ENCODE data around the gene UBL5. TPM values are rescaled to one million over a fixed set of nuclear protein-coding genes. Genes with fewer than 3 reads are reported as not detected.

UBL5 gene
- total RNA-seq, 1 experiment from 2014 or later = 403 TPM

GRCh38 chr19:9823816-9824215, 3.9 kb upstream of the UBL5 start:
- Histone ChIP-seq H3K27ac (no peak overlapping the region), H3K79me2 (ENCODE audit: low read depth) (peaks cover 33% of the 10 kb centered on the region), H3K9me2 (ENCODE audit: insufficient read depth) (no peaks in the 10 kb centered on the region), H3K36me3 (ENCODE audit: low read depth) (no peaks in the 10 kb centered on the region), H4K20me1 (ENCODE audit: insufficient read depth) (peaks cover 5% of the 10 kb centered on the region; the same call in 1 of the 2 replicates), H3K4me2 (no peak overlapping the region), H2AFZ (no peak overlapping the region), H3K4me1 (replicated peaks; ENCODE audit: insufficient read depth) (peaks cover 18% of the 10 kb centered on the region), H3K4me3 (no peak overlapping the region), H3K9me3 (ENCODE audit: insufficient read depth, low read depth) (no peaks in the 10 kb centered on the region), H3F3A (ENCODE audit: insufficient read depth, low read depth) (peaks cover 16% of the 10 kb centered on the region), H3K27me3 (ENCODE audit: insufficient read depth, low read depth) (no peaks in the 10 kb centered on the region)
- POLR2A ChIA-PET (ENCODE audit: unreplicated experiment) = no interaction called here
- CTCF ChIA-PET = no interaction called here
- intact Hi-C loops (cut with micrococcal nuclease; ENCODE audit: unreplicated experiment) = no loop called here
- no peak for DNase-seq
- TF ChIP-seq CTCF (conservative IDR thresholded peaks at IDR 0.05) = no peak
- TF ChIP-seq EZH2 (IDR thresholded peaks at IDR 0.05; ENCODE audit: low read depth) = no peak
- no TSS peak for BruUV-seq (replicated peaks)

GRCh38 chr19:9828551-9829063, 889 bp downstream of the UBL5 start:
- Histone ChIP-seq H3K4me3 (peak overlapping the region; percentile 81), H3K36me3 (ENCODE audit: low read depth) (no peaks in the 10 kb centered on the region; the same call in 1 of the 2 replicates), H3K27ac (no peak overlapping the region), H3K27me3 (ENCODE audit: insufficient read depth, low read depth) (no peaks in the 10 kb centered on the region), H3K9me3 (ENCODE audit: insufficient read depth, low read depth) (no peaks in the 10 kb centered on the region), H3K4me2 (peak overlapping the region; percentile 97), H3K9me2 (ENCODE audit: insufficient read depth) (no peaks in the 10 kb centered on the region), H4K20me1 (ENCODE audit: insufficient read depth) (peaks cover 12% of the 10 kb centered on the region; the same call in 1 of the 2 replicates), H3K79me2 (ENCODE audit: low read depth) (peaks cover 49% of the 10 kb centered on the region), H3F3A (ENCODE audit: insufficient read depth, low read depth) (peaks cover 13% of the 10 kb centered on the region), H2AFZ (no peak overlapping the region), H3K4me1 (replicated peaks; ENCODE audit: insufficient read depth) (peaks cover 16% of the 10 kb centered on the region)
- TF ChIP-seq CTCF (conservative IDR thresholded peaks at IDR 0.05) (no peak), EZH2 (IDR thresholded peaks at IDR 0.05; ENCODE audit: low read depth) (no peak)
- POLR2A ChIA-PET (ENCODE audit: unreplicated experiment) = no interaction called here
- no peak for DNase-seq
- CTCF ChIA-PET = interaction anchor here (0.7 kb wide), 1 partner anchor 8 kb away, joined by 4 read pairs; no protein-coding TSS in a partner anchor
- TSS peak; percentile 66 for BruUV-seq (replicated peaks)
- intact Hi-C loops (cut with micrococcal nuclease; ENCODE audit: unreplicated experiment) = no loop called here

GRCh38 chr19:9834307-9834725, 6.6 kb downstream of the UBL5 start:
- H3K9me3 ChIP-seq (ENCODE audit: insufficient read depth, low read depth) = no peaks in the 10 kb centered on the region
- intact Hi-C loops (cut with micrococcal nuclease; ENCODE audit: unreplicated experiment) = no loop called here
- POLR2A ChIA-PET (ENCODE audit: unreplicated experiment) = interaction anchor here (0.6 to 0.7 kb wide), 2 partner anchors 23 to 83 kb away, joined by 4 to 6 read pairs; no protein-coding TSS in a partner anchor
- H3K4me1 ChIP-seq (replicated peaks; ENCODE audit: insufficient read depth) = peaks cover 10% of the 10 kb centered on the region
- no peak for TF ChIP-seq EZH2 (IDR thresholded peaks at IDR 0.05; ENCODE audit: low read depth)
- TF ChIP-seq CTCF (conservative IDR thresholded peaks at IDR 0.05) = no peak
- H3K36me3 ChIP-seq (ENCODE audit: low read depth) = no peaks in the 10 kb centered on the region; the same call in none of the 2 replicates
- no peaks in the 10 kb centered on the region for H3K9me2 ChIP-seq (ENCODE audit: insufficient read depth)
- H3K4me2 ChIP-seq = no peak overlapping the region
- H3F3A ChIP-seq (ENCODE audit: insufficient read depth, low read depth) = peaks cover 13% of the 10 kb centered on the region
- H3K4me3 ChIP-seq = no peak overlapping the region
- no TSS peak for BruUV-seq (replicated peaks)
- peaks cover 25% of the 10 kb centered on the region for H3K79me2 ChIP-seq (ENCODE audit: low read depth)
- H2AFZ ChIP-seq = no peak overlapping the region
- DNase-seq = no peak
- H3K27ac ChIP-seq = no peak overlapping the region
- H4K20me1 ChIP-seq (ENCODE audit: insufficient read depth) = 0 out of 2 replicates have a peak, but pooled peaks cover 15% of the 10 kb centered on the region
- H3K27me3 ChIP-seq (ENCODE audit: insufficient read depth, low read depth) = no peaks in the 10 kb centered on the region
- CTCF ChIA-PET = interaction anchor here (0.7 kb wide), 1 partner anchor 787 kb away, joined by 4 read pairs; no protein-coding TSS in a partner anchor
